HepG2 (cell line): Measurements from ENCODE around the gene LRRC15. TPM values are rescaled to one million over a fixed set of nuclear protein-coding genes. Genes with fewer than 3 reads are reported as not detected.

ENCODE experiments used
- CAMTA2 ChIP-seq: sonication (generic); formaldehyde crosslinking; IDR thresholded peaks from 2 replicates; pipeline ENCODE4 v1.4.0; 2020; ENCODE audit warnings: mild to moderate bottlenecking, missing genetic modification reagents, borderline replicate concordance
- CBX1 ChIP-seq: IDR thresholded peaks from one replicate; pipeline ENCODE4 v1.6.1; 2016; ENCODE audit warnings: antibody characterized with exemption, low read depth
- CHCHD3 ChIP-seq: sonication (generic); formaldehyde crosslinking; IDR thresholded peaks from 2 replicates; pipeline ENCODE4 v1.8.0; 2022; ENCODE audit warnings: mild to moderate bottlenecking, missing genetic modification reagents, moderate library complexity
- DR1 ChIP-seq: sonication (generic); formaldehyde crosslinking; IDR thresholded peaks from 2 replicates; pipeline ENCODE4 v1.8.0; 2021; ENCODE audit warnings: mild to moderate bottlenecking, missing genetic modification reagents, inconsistent platforms
- FOXM1 ChIP-seq: sonication (generic); formaldehyde crosslinking; IDR thresholded peaks from 2 replicates; pipeline ENCODE4 v1.5.0; 2020; ENCODE audit warnings: missing genetic modification reagents
- GFI1 ChIP-seq: sonication (generic); formaldehyde crosslinking; IDR thresholded peaks from 2 replicates; pipeline ENCODE4 v1.5.0; 2020; ENCODE audit warnings: missing genetic modification reagents, mild to moderate bottlenecking, borderline replicate concordance
- HOXA5 ChIP-seq: sonication (generic); formaldehyde crosslinking; IDR thresholded peaks from 2 replicates; pipeline ENCODE4 v1.4.0; 2020; ENCODE audit warnings: missing genetic modification reagents
- MAFF ChIP-seq: IDR thresholded peaks from 2 replicates; pipeline ENCODE4 v1.6.1; 2011; ENCODE audit warnings: low read depth, low read length, improper control_type of control experiment
- MEIS1 ChIP-seq: sonication (generic); formaldehyde crosslinking; IDR thresholded peaks from 2 replicates; pipeline ENCODE4 v1.9.0; 2021; ENCODE audit warnings: mild to moderate bottlenecking, missing genetic modification reagents, moderate library complexity, borderline replicate concordance
- MIER3 ChIP-seq: IDR thresholded peaks from 2 replicates; pipeline ENCODE4 v1.6.1; 2016; ENCODE audit warnings: missing compliant biosample characterization, borderline replicate concordance
- MYC ChIP-seq: sonication (generic); formaldehyde crosslinking; IDR thresholded peaks from 2 replicates; pipeline ENCODE4 v1.9.0; 2021; ENCODE audit warnings: missing genetic modification reagents, borderline replicate concordance
- NFYB ChIP-seq: sonication (generic); formaldehyde crosslinking; IDR thresholded peaks from 2 replicates; pipeline ENCODE4 v1.4.0; 2020; ENCODE audit warnings: missing genetic modification reagents
- PAF1 ChIP-seq: IDR thresholded peaks from 2 replicates; pipeline ENCODE4 v1.6.1; 2016; ENCODE audit warnings: missing genetic modification reagents, missing compliant biosample characterization
- PITX1 ChIP-seq: sonication (generic); formaldehyde crosslinking; IDR thresholded peaks from 2 replicates; pipeline ENCODE4 v1.5.1; 2020; ENCODE audit warnings: mild to moderate bottlenecking, missing genetic modification reagents
- POGK ChIP-seq: sonication (generic); formaldehyde crosslinking; conservative IDR thresholded peaks from 2 replicates; pipeline ENCODE4 v1.8.0; 2022; ENCODE audit warnings: mild to moderate bottlenecking, moderate library complexity, missing genetic modification reagents
- PREB ChIP-seq: sonication (generic); formaldehyde crosslinking; IDR thresholded peaks from 2 replicates; pipeline ENCODE4 v1.4.0; 2020; ENCODE audit warnings: missing genetic modification reagents
- RARG ChIP-seq: sonication (generic); formaldehyde crosslinking; IDR thresholded peaks from 2 replicates; pipeline ENCODE4 v1.4.0; 2020; ENCODE audit warnings: low read depth, mild to moderate bottlenecking, missing genetic modification reagents
- REXO4 ChIP-seq: sonication (generic); formaldehyde crosslinking; IDR thresholded peaks from 2 replicates; pipeline ENCODE4 v1.8.0; 2022; ENCODE audit warnings: missing genetic modification reagents, mild to moderate bottlenecking, borderline replicate concordance
- RNF2 ChIP-seq: fragments of 450-650 bp; conservative IDR thresholded peaks from 2 replicates; pipeline ENCODE4 v1.6.1; 2016; ENCODE audit warnings: low read depth
- RXRA ChIP-seq: sonication (generic); formaldehyde crosslinking; IDR thresholded peaks from 2 replicates; pipeline ENCODE4 v1.5.1; 2020; ENCODE audit warnings: missing genetic modification reagents
- TARDBP ChIP-seq: sonication (generic); formaldehyde crosslinking; IDR thresholded peaks from 2 replicates; pipeline ENCODE4 v1.8.0; 2022; ENCODE audit warnings: mild to moderate bottlenecking, missing genetic modification reagents
- TSC22D2 ChIP-seq: sonication (generic); formaldehyde crosslinking; IDR thresholded peaks from 2 replicates; pipeline ENCODE4 v1.5.1; 2020; ENCODE audit warnings: missing genetic modification reagents, mild to moderate bottlenecking, borderline replicate concordance
- ZNF136 ChIP-seq: sonication (generic); formaldehyde crosslinking; IDR thresholded peaks from 2 replicates; pipeline ENCODE4 v1.8.1; 2022; ENCODE audit warnings: low read depth, mild to moderate bottlenecking, moderate library complexity, missing genetic modification reagents
- ZNF264 ChIP-seq: sonication (generic); formaldehyde crosslinking; IDR thresholded peaks from 2 replicates; pipeline ENCODE4 v1.4.0; 2020; ENCODE audit warnings: missing genetic modification reagents
- ZNF274 ChIP-seq: sonication (generic); formaldehyde crosslinking; IDR thresholded peaks from 2 replicates; pipeline ENCODE4 v1.5.1; 2020; ENCODE audit warnings: mild to moderate bottlenecking, missing genetic modification reagents
- ZNF460 ChIP-seq: sonication (generic); formaldehyde crosslinking; IDR thresholded peaks from 2 replicates; pipeline ENCODE4 v1.5.1; 2020; ENCODE audit warnings: missing genetic modification reagents, mild to moderate bottlenecking, borderline replicate concordance
- ZNF510 ChIP-seq: sonication (generic); formaldehyde crosslinking; IDR thresholded peaks from 2 replicates; pipeline ENCODE4 v1.4.0; 2020; ENCODE audit warnings: low read depth, mild to moderate bottlenecking, missing genetic modification reagents
- ZNF562 ChIP-seq: sonication (generic); formaldehyde crosslinking; IDR thresholded peaks from 2 replicates; pipeline ENCODE4 v1.8.0; 2022; ENCODE audit warnings: missing genetic modification reagents, borderline replicate concordance
- ZNF780A ChIP-seq: sonication (generic); formaldehyde crosslinking; IDR thresholded peaks from 2 replicates; pipeline ENCODE4 v1.8.0; 2022; ENCODE audit warnings: mild to moderate bottlenecking, missing genetic modification reagents, moderate library complexity
- polyA plus RNA-seq, 8 experiments: library from polyadenylated mRNA; depleted of rRNA in 3 of 8; stranded (reverse) in 7 of 8; unstranded in 1 of 8; fragments of >200 nt; fragmentation: Illumina TruSeq in 4 of 8; extraction: Trizol in 4 of 8; gene quantifications; 2 replicates each; pipeline versions ENCODE4 v1.2.1 to v1.2.3, GENCODE V29; 2011 to 2016; ENCODE audit warnings: low read depth in 4 of 8, missing spikeins in 1 of 8, mixed read lengths in 1 of 8; ENCODE audit not compliant: insufficient read depth in 1 of 8
- total RNA-seq, 5 experiments: library from RNA; depleted of rRNA; stranded (reverse); fragments of >200 nt; fragmentation: Illumina TruSeq; extraction: Trizol; gene quantifications; 2 replicates each; pipeline ENCODE4 v1.2.3, GENCODE V29; 2016; ENCODE audit warnings: low read depth in 1 of 5

LRRC15 gene
- total and polyA plus RNA-seq, 2 of the 13 experiments (the other 11 are each of a cell fraction or from before 2014, with no cell fraction given) = not detected

- no peak for TF ChIP-seq RARG (CRISPR knock-in tag)
- TF ChIP-seq MEIS1 = no peak
- peak; percentile 16; the same call in 1 of the 2 replicates for TF ChIP-seq TARDBP (CRISPR knock-in tag)
- peak; percentile 49; the same call in 1 of the 2 replicates for TF ChIP-seq ZNF264 (CRISPR knock-in tag)
- TF ChIP-seq ZNF136 (CRISPR knock-in tag) = 0 out of 2 replicates have a peak, but pooled peaks have one; percentile 56
- TF ChIP-seq GFI1 = peak; percentile 82
- TF ChIP-seq RXRA (CRISPR knock-in tag) = peak; percentile 71; the same call in 1 of the 2 replicates
- TF ChIP-seq CBX1 = no peak
- no peak for TF ChIP-seq ZNF460 (CRISPR knock-in tag)
- peak; percentile 95 for TF ChIP-seq REXO4
- TF ChIP-seq ZNF562 (CRISPR knock-in tag) = peak; percentile 59; the same call in 1 of the 2 replicates
- TF ChIP-seq RNF2 = peak; percentile 87
- no peak for TF ChIP-seq FOXM1 (CRISPR knock-in tag)
- TF ChIP-seq CHCHD3 = peak; percentile 34
- TF ChIP-seq ZNF510 (CRISPR knock-in tag) = peak; percentile 76; the same call in 1 of the 2 replicates
- TF ChIP-seq PREB (CRISPR knock-in tag) = peak; percentile 52; the same call in 1 of the 2 replicates
- peak; percentile 54; the same call in 1 of the 2 replicates for TF ChIP-seq DR1
- peak; percentile 40; the same call in 1 of the 2 replicates for TF ChIP-seq TSC22D2 (CRISPR knock-in tag)
- peak; percentile 98 for TF ChIP-seq MYC (CRISPR knock-in tag)
- TF ChIP-seq NFYB (CRISPR knock-in tag) = no peak; the same call in 1 of the 2 replicates
- no peak for TF ChIP-seq PAF1 (CRISPR knock-in tag)
- TF ChIP-seq MIER3 (CRISPR knock-in tag) = no peak
- TF ChIP-seq POGK (CRISPR knock-in tag) = peak; percentile 71; the same call in 1 of the 2 replicates
- TF ChIP-seq MAFF = no peak
- peak; percentile 32 for TF ChIP-seq HOXA5 (CRISPR knock-in tag)
- TF ChIP-seq CAMTA2 (CRISPR knock-in tag) = peak; percentile 92
- TF ChIP-seq ZNF780A (CRISPR knock-in tag) = peak; percentile 71; the same call in 1 of the 2 replicates
- peak; percentile 82 for TF ChIP-seq PITX1 (CRISPR knock-in tag)
- TF ChIP-seq ZNF274 (CRISPR knock-in tag) = peak; percentile 97
Measured at GRCh38 chr3:194333212-194333980, 36.1 kb downstream of the LRRC15 start (continued).
